ENCODE data around the gene KIF14. TPM values are rescaled to one million over a fixed set of nuclear protein-coding genes. Genes with fewer than 3 reads are reported as not detected.
A peak's percentile ranks its signal among the peaks of the same experiment; 100 is the strongest.

The KIF14 gene
- total RNA-seq, 2 donors from 2014 or later: not detected

DNA sequence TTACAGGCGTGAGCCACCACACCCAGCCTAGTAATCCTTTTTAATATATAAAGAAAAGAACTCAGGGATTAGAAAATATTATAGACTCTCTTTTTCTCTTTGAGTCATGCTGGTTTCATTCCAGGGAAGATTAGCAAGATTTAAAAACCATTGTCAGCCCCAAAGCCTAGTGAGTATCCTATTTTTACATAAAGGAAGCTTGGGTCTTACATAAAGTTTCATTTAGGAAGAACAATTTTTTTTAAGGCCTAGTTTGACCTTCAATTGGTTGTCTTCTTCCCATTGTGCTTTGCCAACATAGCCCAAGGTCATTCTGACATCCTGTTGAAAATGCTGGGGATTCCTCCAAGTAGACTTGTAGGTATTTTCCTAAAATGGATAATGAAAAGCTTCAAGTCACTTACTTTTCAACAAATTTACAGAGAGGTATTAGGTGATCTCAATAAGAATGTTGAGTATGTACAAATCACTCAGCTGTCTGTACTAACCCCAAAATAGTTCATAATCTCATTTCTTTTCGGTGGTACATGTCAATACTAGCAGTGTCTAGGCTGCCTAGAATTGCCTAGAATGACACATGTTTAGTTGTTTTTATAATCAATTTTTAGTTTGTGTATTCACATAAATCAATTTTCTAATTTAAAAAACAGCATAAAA, 4.3 kb upstream of the KIF14 start:
- Histone ChIP-seq H3K27me3 (no peaks in the 10 kb centered on the region), H3K4me3 (no peak overlapping the region), H3K4me1 (peaks cover 10% of the 10 kb centered on the region), H3K27ac (no peak overlapping the region), H3K9me3 (no peaks in the 10 kb centered on the region), H3K36me3 (replicated peaks in 1 of 2; ENCODE audit: insufficient read depth in 1 of 2, low read depth in 2 of 2) (no peaks in the 10 kb centered on the region)
- ATAC-seq (no peak), DNase-seq (no peak)
- TF ChIP-seq, protein P1, sequence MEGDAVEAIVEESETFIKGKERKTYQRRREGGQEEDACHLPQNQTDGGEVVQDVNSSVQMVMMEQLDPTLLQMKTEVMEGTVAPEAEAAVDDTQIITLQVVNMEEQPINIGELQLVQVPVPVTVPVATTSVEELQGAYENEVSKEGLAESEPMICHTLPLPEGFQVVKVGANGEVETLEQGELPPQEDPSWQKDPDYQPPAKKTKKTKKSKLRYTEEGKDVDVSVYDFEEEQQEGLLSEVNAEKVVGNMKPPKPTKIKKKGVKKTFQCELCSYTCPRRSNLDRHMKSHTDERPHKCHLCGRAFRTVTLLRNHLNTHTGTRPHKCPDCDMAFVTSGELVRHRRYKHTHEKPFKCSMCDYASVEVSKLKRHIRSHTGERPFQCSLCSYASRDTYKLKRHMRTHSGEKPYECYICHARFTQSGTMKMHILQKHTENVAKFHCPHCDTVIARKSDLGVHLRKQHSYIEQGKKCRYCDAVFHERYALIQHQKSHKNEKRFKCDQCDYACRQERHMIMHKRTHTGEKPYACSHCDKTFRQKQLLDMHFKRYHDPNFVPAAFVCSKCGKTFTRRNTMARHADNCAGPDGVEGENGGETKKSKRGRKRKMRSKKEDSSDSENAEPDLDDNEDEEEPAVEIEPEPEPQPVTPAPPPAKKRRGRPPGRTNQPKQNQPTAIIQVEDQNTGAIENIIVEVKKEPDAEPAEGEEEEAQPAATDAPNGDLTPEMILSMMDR (IDR thresholded peaks at IDR 0.05): no peak
- no peak for TF ChIP-seq POLR2A (IDR thresholded peaks at IDR 0.05)
- intact Hi-C loops (cut with DNase I): loop anchor here (10.0 kb wide), 1 partner anchor 220 kb away; no protein-coding TSS in a partner anchor
- 66 to 75% methylated on average over 2 of the region's 2 CpGs for WGBS, 2 donors

DNA sequence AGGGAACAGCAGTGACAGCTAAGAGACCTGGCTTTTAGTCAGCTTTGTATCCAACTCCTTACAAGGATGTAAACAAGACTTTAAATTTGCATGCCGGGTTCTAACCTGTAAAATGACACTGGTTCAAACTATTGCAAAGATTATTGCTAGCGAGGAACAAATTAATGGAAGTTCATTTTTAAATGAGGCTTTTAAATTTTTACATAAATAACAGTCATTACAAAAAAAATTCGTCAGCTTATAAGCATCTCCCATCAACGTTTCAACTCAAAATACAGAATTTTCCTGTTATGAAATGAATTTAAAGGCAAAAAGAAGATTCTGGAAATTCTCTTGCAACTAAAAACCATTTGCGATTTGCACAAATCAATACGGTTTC, 668 bp downstream of the KIF14 start:
- no peak for ATAC-seq
- H3K4me3 ChIP-seq: peak overlapping the region in 1 of 2 donors; percentile 59
- H3K36me3 ChIP-seq (replicated peaks in 1 of 2; ENCODE audit: insufficient read depth in 1 of 2, low read depth in 2 of 2): no peaks in the 10 kb centered on the region
- intact Hi-C loops (cut with DNase I): loop anchor here (10.0 kb wide), 1 partner anchor 225 kb away; no protein-coding TSS in a partner anchor
- H3K27ac ChIP-seq: no peak overlapping the region
- H3K9me3 ChIP-seq: no peaks in the 10 kb centered on the region
- DNase-seq: no peak
- 4 to 8% methylated on average over 6 of the region's 6 CpGs for WGBS, 2 donors
- TF ChIP-seq, protein P1 (IDR thresholded peaks at IDR 0.05): no peak
- TF ChIP-seq POLR2A (IDR thresholded peaks at IDR 0.05): no peak
- H3K27me3 ChIP-seq: no peaks in the 10 kb centered on the region
- H3K4me1 ChIP-seq: peaks cover 10% of the 10 kb centered on the region

DNA sequence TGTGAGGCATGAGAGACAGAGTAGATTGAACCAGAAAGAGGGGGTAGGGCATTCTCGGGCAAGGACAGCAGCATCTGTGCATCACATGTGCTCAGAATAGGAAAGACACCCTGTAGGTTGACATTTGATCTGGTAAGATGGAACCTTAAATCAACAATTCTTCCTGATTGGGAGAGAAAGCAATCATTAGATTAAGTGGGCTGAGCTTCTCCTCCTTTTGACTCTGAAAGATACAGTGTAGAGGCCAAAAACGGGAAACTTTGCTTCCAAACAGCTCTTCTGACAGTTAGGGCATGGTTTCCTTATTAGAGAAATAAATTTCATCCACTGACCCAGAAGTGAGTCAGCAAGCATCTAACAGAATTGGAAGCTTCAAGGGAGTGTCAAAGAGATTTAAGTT, 9.7 kb downstream of the KIF14 start:
- H3K4me3 ChIP-seq: no peak overlapping the region
- TF ChIP-seq, protein P1 (IDR thresholded peaks at IDR 0.05): no peak
- TF ChIP-seq POLR2A (IDR thresholded peaks at IDR 0.05): no peak
- WGBS, 2 donors: 57 to 71% methylated on average over 2 of the region's 2 CpGs
- H3K4me1 ChIP-seq: no peaks in the 10 kb centered on the region
- no peak for DNase-seq
- ATAC-seq: no peak
- intact Hi-C loops (cut with DNase I): no loop called here
- no peaks in the 10 kb centered on the region for H3K27me3 ChIP-seq
- H3K36me3 ChIP-seq (replicated peaks in 1 of 2; ENCODE audit: insufficient read depth in 1 of 2, low read depth in 2 of 2): no peaks in the 10 kb centered on the region
- H3K27ac ChIP-seq: no peak overlapping the region
- no peaks in the 10 kb centered on the region for H3K9me3 ChIP-seq

DNA sequence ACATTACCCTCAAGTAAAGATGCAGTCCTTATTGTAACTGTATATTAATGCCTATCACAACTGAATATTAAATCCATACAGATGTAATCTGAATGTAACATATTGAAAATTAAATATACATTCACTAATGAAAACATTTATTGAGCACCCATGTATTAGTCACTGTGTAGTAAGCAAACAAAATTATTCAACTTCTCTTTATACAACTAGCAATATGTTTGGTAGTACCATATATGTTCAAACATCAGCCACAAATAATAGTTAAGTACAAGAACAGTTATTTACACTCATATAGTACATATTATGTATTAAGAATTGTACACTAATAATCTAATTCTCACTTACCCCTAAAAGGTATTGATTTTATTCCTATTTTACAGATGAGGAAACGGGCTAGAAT, 17.9 kb downstream of the KIF14 start:
- Histone ChIP-seq H3K9me3 (no peaks in the 10 kb centered on the region), H3K27me3 (no peaks in the 10 kb centered on the region), H3K4me1 (no peaks in the 10 kb centered on the region), H3K4me3 (no peak overlapping the region), H3K27ac (no peak overlapping the region), H3K36me3 (replicated peaks in 1 of 2; ENCODE audit: insufficient read depth in 1 of 2, low read depth in 2 of 2) (no peaks in the 10 kb centered on the region)
- ATAC-seq (no peak), DNase-seq (no peak)
- TF ChIP-seq, protein P1 (IDR thresholded peaks at IDR 0.05): no peak
- TF ChIP-seq POLR2A (IDR thresholded peaks at IDR 0.05): no peak
- 84 to 93% methylated on average over 1 of the region's 1 CpG for WGBS, 2 donors
- intact Hi-C loops (cut with DNase I): no loop called here

DNA sequence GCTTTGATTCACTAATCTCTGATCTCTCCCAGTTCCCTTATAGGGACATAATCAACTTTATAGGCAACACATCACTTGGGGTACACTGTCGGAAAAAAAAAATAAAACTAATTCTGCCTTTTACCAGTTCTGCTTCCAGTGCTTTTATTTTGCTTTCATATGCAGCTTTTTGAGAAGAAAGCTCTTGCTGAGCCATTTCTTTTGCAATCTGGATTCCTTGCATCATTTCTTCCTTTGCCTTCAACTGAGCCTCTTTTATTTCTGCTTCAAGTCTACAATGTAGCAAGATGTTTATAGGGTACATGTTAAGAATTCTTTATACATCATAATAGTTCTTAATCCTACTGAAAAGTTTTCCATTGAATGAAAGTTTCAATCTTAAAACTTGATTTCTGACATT, 30.6 kb downstream of the KIF14 start:
- no peak for ATAC-seq
- no peaks in the 10 kb centered on the region for H3K9me3 ChIP-seq
- H3K4me1 ChIP-seq: no peaks in the 10 kb centered on the region
- no peaks in the 10 kb centered on the region for H3K27me3 ChIP-seq
- DNase-seq: no peak
- 86 to 100% methylated on average over 1 of the region's 1 CpG for WGBS, 2 donors
- H3K36me3 ChIP-seq (replicated peaks in 1 of 2; ENCODE audit: insufficient read depth in 1 of 2, low read depth in 2 of 2): no peaks in the 10 kb centered on the region
- TF ChIP-seq POLR2A (IDR thresholded peaks at IDR 0.05): no peak
- TF ChIP-seq, protein P1 (IDR thresholded peaks at IDR 0.05): no peak
- intact Hi-C loops (cut with DNase I): no loop called here
- H3K4me3 ChIP-seq: no peak overlapping the region
- peak overlapping the region in 1 of 4 donors; percentile 21 for H3K27ac ChIP-seq

All from body of pancreas (tissue), 4 donors.